ENCODE measurements around the gene PGA4.
"Not testable (repeated sequence)": the region's sequence is repeated elsewhere in the genome, so short reads cannot be mapped to it uniquely, and the experiment has no call there.

Gene PGA4

GRCh38 chr11:61252332-61252731 lies 30.2 kb downstream of the PGA4 start:
- DNase-seq, result not testable (repeated sequence)

- peak; percentile 15 for DNase-seq
Measured at GRCh38 chr11:61254403-61255025, 32.4 kb downstream of the PGA4 start.

- no peak for DNase-seq
Measured at GRCh38 chr11:61256710-61257482, 34.7 kb downstream of the PGA4 start.

- no peak for DNase-seq
Measured at GRCh38 chr11:61258546-61258945, 36.4 kb downstream of the PGA4 start.

GRCh38 chr11:61259363-61259762 lies 37.2 kb downstream of the PGA4 start:
- no peak for DNase-seq

GRCh38 chr11:61264371-61264770 lies 42.2 kb downstream of the PGA4 start:
- no peak for DNase-seq

GRCh38 chr11:61264795-61265194 lies 42.6 kb downstream of the PGA4 start:
- no peak for DNase-seq

- no peak for DNase-seq
Measured at GRCh38 chr11:61265357-61265756, 43.2 kb downstream of the PGA4 start.

GRCh38 chr11:61266602-61267001 lies 44.5 kb downstream of the PGA4 start:
- no peak for DNase-seq

GRCh38 chr11:61267437-61267841 lies 45.3 kb downstream of the PGA4 start:
- no peak for DNase-seq

- DNase-seq, result no peak
Measured at GRCh38 chr11:61268588-61269250, 46.6 kb downstream of the PGA4 start.

- DNase-seq, result no peak
Measured at GRCh38 chr11:61270354-61271076, 48.4 kb downstream of the PGA4 start.

GRCh38 chr11:61272731-61273130 lies 50.6 kb downstream of the PGA4 start:
- no peak for DNase-seq

GRCh38 chr11:61273178-61274078 lies 51.3 kb downstream of the PGA4 start:
- DNase-seq, result peak; percentile 74

- no peak for DNase-seq
Measured at GRCh38 chr11:61274084-61274483, 51.9 kb downstream of the PGA4 start.

- no peak for DNase-seq
Measured at GRCh38 chr11:61275191-61275590, 53.0 kb downstream of the PGA4 start.

GRCh38 chr11:61277186-61278000 lies 55.2 kb downstream of the PGA4 start:
- DNase-seq, result no peak

GRCh38 chr11:61278001-61278470 lies 55.9 kb downstream of the PGA4 start:
- no peak for DNase-seq

GRCh38 chr11:61279934-61280659 lies 58.0 kb downstream of the PGA4 start:
- DNase-seq, result peak; percentile 93

GRCh38 chr11:61280883-61281580 lies 58.9 kb downstream of the PGA4 start:
- no peak for DNase-seq
